ENCODE measurements around the gene ADGRL1. TPM values are rescaled to one million over a fixed set of nuclear protein-coding genes. Genes with fewer than 3 reads are reported as not detected.
"Not testable (repeated sequence)": the region's sequence is repeated elsewhere in the genome, so short reads cannot be mapped to it uniquely, and the experiment has no call there.

The ADGRL1 gene
- total RNA-seq, 4 donors from 2014 or later = 0.76 to 3.5 (median 1.2) TPM

DNA sequence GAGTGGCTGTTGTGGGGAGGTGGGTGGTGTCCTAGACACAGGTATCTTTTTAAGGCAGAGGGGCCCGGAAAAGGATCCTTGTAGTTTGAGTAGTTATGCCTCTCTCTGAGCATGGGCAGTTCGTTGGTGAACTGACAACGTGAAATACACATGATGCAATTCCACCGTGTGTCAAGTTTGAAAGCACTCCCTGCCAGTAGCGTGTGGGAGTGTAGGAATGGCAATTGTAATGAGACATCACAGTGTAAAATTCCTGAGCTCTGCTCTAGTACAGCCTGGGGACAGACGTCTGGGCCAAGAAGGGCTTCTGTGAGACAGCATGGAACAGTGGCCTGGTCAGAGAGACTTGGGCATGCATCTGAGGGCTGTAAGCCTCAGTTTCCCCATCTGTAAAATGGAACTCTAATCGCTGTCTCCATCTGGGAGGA lies 59.2 kb downstream of the ADGRL1 start:
- H3K4me1 ChIP-seq = peaks cover 11 to 19% of the 10 kb centered on the region in 2 donors
- ATAC-seq (no peak), DNase-seq (no peak)
- intact Hi-C loops (cut with DNase I; ENCODE audit: low total_unique reads) (loop anchor here (5.0 kb wide), 1 partner anchor 50 kb away; no protein-coding TSS in a partner anchor), in situ Hi-C loops (cut with MboI; ENCODE audit: low sequenced_read_pairs in 4 of 4) (no loop called here)
- H3K27ac ChIP-seq = no peak overlapping the region
- TF ChIP-seq, protein P1, sequence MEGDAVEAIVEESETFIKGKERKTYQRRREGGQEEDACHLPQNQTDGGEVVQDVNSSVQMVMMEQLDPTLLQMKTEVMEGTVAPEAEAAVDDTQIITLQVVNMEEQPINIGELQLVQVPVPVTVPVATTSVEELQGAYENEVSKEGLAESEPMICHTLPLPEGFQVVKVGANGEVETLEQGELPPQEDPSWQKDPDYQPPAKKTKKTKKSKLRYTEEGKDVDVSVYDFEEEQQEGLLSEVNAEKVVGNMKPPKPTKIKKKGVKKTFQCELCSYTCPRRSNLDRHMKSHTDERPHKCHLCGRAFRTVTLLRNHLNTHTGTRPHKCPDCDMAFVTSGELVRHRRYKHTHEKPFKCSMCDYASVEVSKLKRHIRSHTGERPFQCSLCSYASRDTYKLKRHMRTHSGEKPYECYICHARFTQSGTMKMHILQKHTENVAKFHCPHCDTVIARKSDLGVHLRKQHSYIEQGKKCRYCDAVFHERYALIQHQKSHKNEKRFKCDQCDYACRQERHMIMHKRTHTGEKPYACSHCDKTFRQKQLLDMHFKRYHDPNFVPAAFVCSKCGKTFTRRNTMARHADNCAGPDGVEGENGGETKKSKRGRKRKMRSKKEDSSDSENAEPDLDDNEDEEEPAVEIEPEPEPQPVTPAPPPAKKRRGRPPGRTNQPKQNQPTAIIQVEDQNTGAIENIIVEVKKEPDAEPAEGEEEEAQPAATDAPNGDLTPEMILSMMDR (IDR thresholded peaks at IDR 0.05 in 4 of 5, conservative IDR thresholded peaks at IDR 0.05 in 1 of 5) = no peak
- no peak for TF ChIP-seq POLR2A (IDR thresholded peaks at IDR 0.05)
- no peaks in the 10 kb centered on the region for H3K9me3 ChIP-seq
- no peak overlapping the region for H3K4me3 ChIP-seq
- no peaks in the 10 kb centered on the region for H3K36me3 ChIP-seq
- H3K27me3 ChIP-seq = no peaks in the 10 kb centered on the region

DNA sequence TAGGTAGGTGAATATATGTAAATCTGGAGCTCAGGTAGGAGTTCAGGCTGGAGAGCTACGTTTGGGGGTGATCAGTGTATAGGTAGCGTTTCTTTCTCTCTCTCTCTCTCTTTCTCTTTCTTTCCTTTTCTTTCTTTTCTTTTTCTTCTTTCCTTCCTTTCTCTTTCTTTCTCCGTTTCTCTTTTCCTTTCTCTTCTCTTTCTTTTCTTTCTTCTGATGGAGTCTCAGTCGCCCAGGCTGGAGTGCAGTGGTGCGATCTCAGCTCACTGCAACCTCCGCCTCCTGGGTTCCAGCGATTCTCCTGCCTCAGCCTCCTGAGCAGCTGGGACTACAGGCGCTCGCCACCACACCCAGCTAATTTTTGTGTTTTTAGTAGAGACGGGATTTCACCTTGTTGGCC lies 59.8 kb downstream of the ADGRL1 start:
- ATAC-seq; H3K36me3 ChIP-seq; H3K9me3 ChIP-seq; H3K27ac ChIP-seq; H3K4me3 ChIP-seq; H3K27me3 ChIP-seq; DNase-seq; in situ Hi-C loops (cut with MboI; ENCODE audit: low sequenced_read_pairs in 4 of 4): not testable (repeated sequence)
- intact Hi-C loops (cut with DNase I; ENCODE audit: low total_unique reads) = loop anchor here (5.0 kb wide), 1 partner anchor 51 kb away; no protein-coding TSS in a partner anchor
- H3K4me1 ChIP-seq = peaks cover 11 to 19% of the 10 kb centered on the region in 2 donors

DNA sequence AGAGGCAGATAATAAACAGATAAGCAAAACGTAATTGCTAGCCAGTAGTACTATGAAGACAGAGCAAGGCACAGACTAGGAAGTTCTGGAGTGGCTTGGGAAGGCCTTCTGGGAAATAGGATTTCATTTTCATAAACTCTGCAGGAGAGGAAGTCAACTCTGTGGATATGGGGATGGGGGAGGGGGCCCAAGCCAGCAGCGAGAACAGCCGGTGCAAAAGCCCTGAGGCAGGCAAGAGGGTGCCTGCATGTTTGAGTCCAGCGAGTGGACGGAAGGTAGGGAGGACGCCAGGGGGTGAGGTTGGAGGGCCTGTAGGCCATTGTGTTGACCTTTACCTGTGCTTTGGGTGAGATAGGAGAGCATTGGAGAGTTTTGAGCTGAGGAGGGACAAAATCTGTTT lies 60.6 kb downstream of the ADGRL1 start:
- no peak overlapping the region for H3K27ac ChIP-seq
- peaks cover 10 to 15% of the 10 kb centered on the region in 2 donors for H3K4me1 ChIP-seq
- in situ Hi-C loops (cut with MboI; ENCODE audit: low sequenced_read_pairs in 4 of 4) (no loop called here), intact Hi-C loops (cut with DNase I; ENCODE audit: low total_unique reads) (loop anchor here (5.0 kb wide), 1 partner anchor 52 kb away; no protein-coding TSS in a partner anchor)
- H3K9me3 ChIP-seq = no peaks in the 10 kb centered on the region
- H3K36me3 ChIP-seq = no peaks in the 10 kb centered on the region
- DNase-seq (no peak), ATAC-seq (no peak)
- no peak for TF ChIP-seq POLR2A (IDR thresholded peaks at IDR 0.05)
- no peaks in the 10 kb centered on the region for H3K27me3 ChIP-seq
- no peak overlapping the region for H3K4me3 ChIP-seq

DNA sequence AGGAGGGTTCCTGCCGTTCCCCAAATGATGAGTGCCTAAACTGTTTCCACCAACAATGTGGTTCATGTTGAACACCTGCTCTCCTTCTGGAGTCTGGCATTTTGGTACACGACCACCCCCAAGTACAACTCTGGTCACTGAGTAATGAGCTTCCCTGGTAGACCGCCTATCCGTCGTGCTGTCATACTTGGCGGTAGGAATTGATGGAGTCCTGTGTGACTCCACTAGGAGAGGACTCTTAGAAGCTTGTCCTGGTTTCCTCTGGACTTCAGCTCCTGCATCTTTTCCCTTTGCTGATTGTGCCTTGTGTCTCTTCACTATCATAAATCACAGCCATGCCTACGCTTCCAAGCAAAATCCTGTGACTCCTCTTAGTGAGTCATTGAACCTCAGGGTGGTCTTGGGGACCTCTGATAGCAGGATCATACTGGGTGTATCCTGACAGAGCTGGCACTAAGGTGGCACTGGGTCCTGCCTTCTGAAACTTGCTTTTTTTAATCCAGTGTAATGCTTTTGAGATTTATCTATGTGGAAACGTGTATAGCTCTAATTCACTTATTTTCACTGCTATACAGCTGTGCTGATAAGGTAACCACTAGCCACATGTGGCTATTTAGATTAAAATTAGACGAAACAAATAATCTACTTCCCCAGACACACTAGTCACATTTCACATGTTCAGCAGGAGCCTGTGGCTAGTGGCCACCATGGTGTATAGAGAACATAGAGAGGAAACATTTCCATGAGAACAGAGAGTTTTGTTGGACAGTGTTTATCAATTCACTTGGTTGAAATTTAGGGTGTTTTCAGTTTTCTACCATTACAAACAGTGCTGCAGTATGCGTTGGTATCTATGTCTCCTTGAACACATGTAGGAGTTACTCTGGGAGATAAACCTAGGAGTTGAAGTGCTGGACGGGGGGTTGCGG lies 63.4 kb downstream of the ADGRL1 start:
- H3K4me3 ChIP-seq = no peak overlapping the region
- no peaks in the 10 kb centered on the region for H3K36me3 ChIP-seq
- no peaks in the 10 kb centered on the region for H3K27me3 ChIP-seq
- H3K9me3 ChIP-seq = no peaks in the 10 kb centered on the region
- no peak for DNase-seq
- ATAC-seq = no peak
- intact Hi-C loops (cut with DNase I; ENCODE audit: low total_unique reads) (no loop called here), in situ Hi-C loops (cut with MboI; ENCODE audit: low sequenced_read_pairs in 4 of 4) (loop anchor here in 1 of 4 donors (5.0 kb wide), 1 partner anchor 70 kb away; the partner anchor contains the start of gene MISP3)
- no peak for TF ChIP-seq POLR2A (IDR thresholded peaks at IDR 0.05)
- TF ChIP-seq, protein P1 (IDR thresholded peaks at IDR 0.05 in 4 of 5, conservative IDR thresholded peaks at IDR 0.05 in 1 of 5) = no peak
- no peak overlapping the region for H3K27ac ChIP-seq
- peaks cover 20% of the 10 kb centered on the region in 2 donors for H3K4me1 ChIP-seq

DNA sequence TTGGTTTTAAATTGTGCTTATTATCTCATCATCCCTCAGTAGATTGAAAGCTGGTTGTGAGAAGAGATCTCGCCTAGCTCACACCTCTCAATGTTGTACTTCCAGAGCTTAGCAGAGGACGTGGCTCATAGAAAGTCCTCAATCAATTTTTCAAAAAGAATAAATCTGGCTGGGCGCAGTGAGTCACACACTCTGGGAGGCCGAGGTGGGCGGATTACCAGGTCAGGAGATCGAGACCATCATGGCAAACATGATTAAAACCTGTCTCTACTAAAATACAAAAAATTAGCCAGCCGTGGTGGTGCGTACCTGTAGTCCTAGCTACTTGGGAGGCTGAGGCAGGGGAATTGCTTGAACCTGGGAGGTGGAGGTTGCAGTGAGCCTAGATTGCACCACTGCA lies 64.9 kb downstream of the ADGRL1 start:
- H3K9me3 ChIP-seq = no peaks in the 10 kb centered on the region

More for the DNA sequence above, 64.9 kb downstream of the ADGRL1 start:
- H3K36me3 ChIP-seq = no peaks in the 10 kb centered on the region
- H3K27me3 ChIP-seq = no peaks in the 10 kb centered on the region
- intact Hi-C loops (cut with DNase I; ENCODE audit: low total_unique reads) = no loop called here
- ATAC-seq (no peak), DNase-seq (no peak)
- peak overlapping the region in 2 of 4 donors; percentile 97 to 98 for H3K27ac ChIP-seq
- H3K4me3 ChIP-seq = no peak overlapping the region
- peaks cover 20 to 28% of the 10 kb centered on the region in 2 donors for H3K4me1 ChIP-seq
- in situ Hi-C loops (cut with MboI; ENCODE audit: low sequenced_read_pairs in 4 of 4) = loop anchor here in 1 of 4 donors (5.0 kb wide), 1 partner anchor 69 kb away; the partner anchor contains the start of gene MISP3
- TF ChIP-seq, protein P1 (IDR thresholded peaks at IDR 0.05 in 4 of 5, conservative IDR thresholded peaks at IDR 0.05 in 1 of 5) = no peak
- TF ChIP-seq POLR2A (IDR thresholded peaks at IDR 0.05) = no peak
